HepG2 (cell line): ENCODE data around the gene DQX1. TPM values are rescaled to one million over a fixed set of nuclear protein-coding genes. Genes with fewer than 3 reads are reported as not detected.

Experiments used
- MED13 ChIP-seq: sonication (generic); formaldehyde crosslinking; IDR thresholded peaks from 2 replicates; pipeline ENCODE4 v1.5.0; 2020; ENCODE audit warnings: missing genetic modification reagents
- NR2F6 ChIP-seq, 2 experiments: IDR thresholded peaks; 2 replicates each; pipeline ENCODE4 v1.6.1; 2016; ENCODE audit warnings: antibody characterized with exemption in 1 of 2, mild to moderate bottlenecking in 1 of 2
- YY1 ChIP-seq: IDR thresholded peaks from 2 replicates; pipeline ENCODE4 v1.6.1; 2011; ENCODE audit warnings: low read length, low read depth, moderate library complexity, mild to moderate bottlenecking; ENCODE audit not compliant: insufficient read depth, insufficient replicate concordance
- ZBTB7A ChIP-seq: sonication (generic); formaldehyde crosslinking; IDR thresholded peaks from 2 replicates; pipeline ENCODE4 v1.8.0; 2022; ENCODE audit warnings: mild to moderate bottlenecking, missing genetic modification reagents
- ZFP36L1 ChIP-seq: sonication (generic); formaldehyde crosslinking; IDR thresholded peaks from 2 replicates; pipeline ENCODE4 v1.8.0; 2022; ENCODE audit warnings: mild to moderate bottlenecking, missing genetic modification reagents, moderate library complexity
- ZNF431 ChIP-seq: sonication (generic); formaldehyde crosslinking; IDR thresholded peaks from 2 replicates; pipeline ENCODE4 v1.9.0; 2022; ENCODE audit warnings: missing genetic modification reagents, low read depth, mild to moderate bottlenecking, borderline replicate concordance
- ZNF558 ChIP-seq: sonication (generic); formaldehyde crosslinking; IDR thresholded peaks from 2 replicates; pipeline ENCODE4 v1.9.0; 2022; ENCODE audit warnings: mild to moderate bottlenecking, missing genetic modification reagents, borderline replicate concordance
- ZNF670 ChIP-seq: sonication (generic); formaldehyde crosslinking; IDR thresholded peaks from 2 replicates; pipeline ENCODE4 v1.8.0; 2022; ENCODE audit warnings: mild to moderate bottlenecking, missing genetic modification reagents, borderline replicate concordance
- polyA plus RNA-seq, 8 experiments: library from polyadenylated mRNA; depleted of rRNA in 3 of 8; stranded (reverse) in 7 of 8; unstranded in 1 of 8; fragments of >200 nt; fragmentation: Illumina TruSeq in 4 of 8; extraction: Trizol in 4 of 8; gene quantifications; 2 replicates each; pipeline versions ENCODE4 v1.2.1 to v1.2.3, GENCODE V29; 2011 to 2016; ENCODE audit warnings: low read depth in 4 of 8, missing spikeins in 1 of 8, mixed read lengths in 1 of 8; ENCODE audit not compliant: insufficient read depth in 1 of 8
- total RNA-seq, 5 experiments: library from RNA; depleted of rRNA; stranded (reverse); fragments of >200 nt; fragmentation: Illumina TruSeq; extraction: Trizol; gene quantifications; 2 replicates each; pipeline ENCODE4 v1.2.3, GENCODE V29; 2016; ENCODE audit warnings: low read depth in 1 of 5
- TF ChIP-seq, protein P1 (sequence below): sonication (generic); formaldehyde crosslinking; IDR thresholded peaks from 2 replicates; pipeline ENCODE4 v1.4.0; 2020; ENCODE audit warnings: mild to moderate bottlenecking, missing genetic modification reagents
- TF ChIP-seq, protein P2 (sequence below), 2 experiments: fragments of 450-650 bp in 1 of 2; sonication (generic) in 1 of 2; formaldehyde crosslinking in 1 of 2; IDR thresholded peaks; 2 replicates each; pipeline versions ENCODE4 v1.6.1 to v1.8.0; 2016 to 2022; ENCODE audit warnings: antibody characterized with exemption in 1 of 2, mild to moderate bottlenecking in 1 of 2, missing genetic modification reagents in 1 of 2
- TF ChIP-seq, protein P3 (sequence below): IDR thresholded peaks from 2 replicates; pipeline ENCODE4 v1.6.1; 2018; ENCODE audit warnings: missing genetic modification reagents, mild to moderate bottlenecking, missing compliant biosample characterization

DQX1 gene
- total and polyA plus RNA-seq, 2 of the 13 experiments (the other 11 are each of a cell fraction or from before 2014, with no cell fraction given), result 27.6 to 89.8 TPM

DNA sequence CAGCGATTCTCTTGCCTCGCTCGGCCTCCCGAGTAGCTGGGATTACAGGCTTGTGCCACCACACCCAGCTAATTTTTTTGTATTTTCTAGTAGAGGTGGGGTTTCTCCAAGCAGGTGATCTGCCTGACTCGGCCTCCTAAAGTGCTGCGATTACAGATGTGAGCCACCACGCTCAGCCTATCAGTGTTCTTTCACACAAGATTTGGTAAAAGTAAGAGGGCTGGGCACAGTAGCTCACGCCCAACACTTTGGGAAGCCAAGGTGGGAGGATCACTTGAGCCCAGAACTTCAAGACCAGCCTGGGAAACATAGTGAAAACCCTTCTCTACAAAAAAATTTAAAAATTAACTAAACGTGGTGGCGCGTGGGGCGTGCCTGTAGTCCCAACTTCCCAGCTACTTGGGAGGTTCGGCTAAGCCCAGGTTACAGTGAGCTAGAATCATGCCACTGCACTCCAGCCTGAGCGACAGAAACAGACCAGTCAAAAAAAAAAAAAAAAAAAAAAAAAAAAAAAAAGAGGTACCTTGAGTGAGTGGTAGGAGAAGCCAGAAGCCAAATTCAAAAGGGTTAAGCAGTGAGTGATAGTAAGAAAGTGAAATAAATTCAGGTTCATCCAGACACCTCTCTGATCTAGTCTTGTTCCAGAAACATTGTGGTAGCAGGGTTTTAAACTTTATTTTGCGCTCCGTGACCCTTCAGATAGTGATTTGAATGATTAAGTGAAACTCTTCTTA is 54.5 kb downstream of the DQX1 start (continued):
- TF ChIP-seq, protein P1, sequence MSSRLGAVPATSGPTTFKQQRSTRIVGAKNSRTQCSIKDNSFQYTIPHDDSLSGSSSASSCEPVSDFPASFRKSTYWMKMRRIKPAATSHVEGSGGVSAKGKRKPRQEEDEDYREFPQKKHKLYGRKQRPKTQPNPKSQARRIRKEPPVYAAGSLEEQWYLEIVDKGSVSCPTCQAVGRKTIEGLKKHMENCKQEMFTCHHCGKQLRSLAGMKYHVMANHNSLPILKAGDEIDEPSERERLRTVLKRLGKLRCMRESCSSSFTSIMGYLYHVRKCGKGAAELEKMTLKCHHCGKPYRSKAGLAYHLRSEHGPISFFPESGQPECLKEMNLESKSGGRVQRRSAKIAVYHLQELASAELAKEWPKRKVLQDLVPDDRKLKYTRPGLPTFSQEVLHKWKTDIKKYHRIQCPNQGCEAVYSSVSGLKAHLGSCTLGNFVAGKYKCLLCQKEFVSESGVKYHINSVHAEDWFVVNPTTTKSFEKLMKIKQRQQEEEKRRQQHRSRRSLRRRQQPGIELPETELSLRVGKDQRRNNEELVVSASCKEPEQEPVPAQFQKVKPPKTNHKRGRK (CRISPR knock-in tag), result peak; percentile 12; the same call in 1 of the 2 replicates
- TF ChIP-seq, protein P2, sequence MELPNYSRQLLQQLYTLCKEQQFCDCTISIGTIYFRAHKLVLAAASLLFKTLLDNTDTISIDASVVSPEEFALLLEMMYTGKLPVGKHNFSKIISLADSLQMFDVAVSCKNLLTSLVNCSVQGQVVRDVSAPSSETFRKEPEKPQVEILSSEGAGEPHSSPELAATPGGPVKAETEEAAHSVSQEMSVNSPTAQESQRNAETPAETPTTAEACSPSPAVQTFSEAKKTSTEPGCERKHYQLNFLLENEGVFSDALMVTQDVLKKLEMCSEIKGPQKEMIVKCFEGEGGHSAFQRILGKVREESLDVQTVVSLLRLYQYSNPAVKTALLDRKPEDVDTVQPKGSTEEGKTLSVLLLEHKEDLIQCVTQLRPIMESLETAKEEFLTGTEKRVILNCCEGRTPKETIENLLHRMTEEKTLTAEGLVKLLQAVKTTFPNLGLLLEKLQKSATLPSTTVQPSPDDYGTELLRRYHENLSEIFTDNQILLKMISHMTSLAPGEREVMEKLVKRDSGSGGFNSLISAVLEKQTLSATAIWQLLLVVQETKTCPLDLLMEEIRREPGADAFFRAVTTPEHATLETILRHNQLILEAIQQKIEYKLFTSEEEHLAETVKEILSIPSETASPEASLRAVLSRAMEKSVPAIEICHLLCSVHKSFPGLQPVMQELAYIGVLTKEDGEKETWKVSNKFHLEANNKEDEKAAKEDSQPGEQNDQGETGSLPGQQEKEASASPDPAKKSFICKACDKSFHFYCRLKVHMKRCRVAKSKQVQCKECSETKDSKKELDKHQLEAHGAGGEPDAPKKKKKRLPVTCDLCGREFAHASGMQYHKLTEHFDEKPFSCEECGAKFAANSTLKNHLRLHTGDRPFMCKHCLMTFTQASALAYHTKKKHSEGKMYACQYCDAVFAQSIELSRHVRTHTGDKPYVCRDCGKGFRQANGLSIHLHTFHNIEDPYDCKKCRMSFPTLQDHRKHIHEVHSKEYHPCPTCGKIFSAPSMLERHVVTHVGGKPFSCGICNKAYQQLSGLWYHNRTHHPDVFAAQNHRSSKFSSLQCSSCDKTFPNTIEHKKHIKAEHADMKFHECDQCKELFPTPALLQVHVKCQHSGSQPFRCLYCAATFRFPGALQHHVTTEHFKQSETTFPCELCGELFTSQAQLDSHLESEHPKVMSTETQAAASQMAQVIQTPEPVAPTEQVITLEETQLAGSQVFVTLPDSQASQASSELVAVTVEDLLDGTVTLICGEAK (IDR thresholded peaks at IDR 0.05), result peak; percentile 14; the same call in 1 of the 2 replicates
- TF ChIP-seq, protein P2 (CRISPR knock-in tag; IDR thresholded peaks at IDR 0.05), result no peak
- no peak for TF ChIP-seq ZFP36L1 (CRISPR knock-in tag)
- no peak for TF ChIP-seq MED13
- 0 out of 2 replicates have a peak, but pooled peaks have one; percentile 26 for TF ChIP-seq ZNF431 (CRISPR knock-in tag)
- no peak for TF ChIP-seq YY1
- TF ChIP-seq NR2F6 (IDR thresholded peaks at IDR 0.05), result no peak
- no peak for TF ChIP-seq NR2F6 (CRISPR knock-in tag; IDR thresholded peaks at IDR 0.05)
- no peak for TF ChIP-seq ZBTB7A (CRISPR knock-in tag)
- TF ChIP-seq ZNF558 (CRISPR knock-in tag), result 0 out of 2 replicates have a peak, but pooled peaks have one; percentile 16
- no peak for TF ChIP-seq ZNF670 (CRISPR knock-in tag)
- TF ChIP-seq, protein P3, sequence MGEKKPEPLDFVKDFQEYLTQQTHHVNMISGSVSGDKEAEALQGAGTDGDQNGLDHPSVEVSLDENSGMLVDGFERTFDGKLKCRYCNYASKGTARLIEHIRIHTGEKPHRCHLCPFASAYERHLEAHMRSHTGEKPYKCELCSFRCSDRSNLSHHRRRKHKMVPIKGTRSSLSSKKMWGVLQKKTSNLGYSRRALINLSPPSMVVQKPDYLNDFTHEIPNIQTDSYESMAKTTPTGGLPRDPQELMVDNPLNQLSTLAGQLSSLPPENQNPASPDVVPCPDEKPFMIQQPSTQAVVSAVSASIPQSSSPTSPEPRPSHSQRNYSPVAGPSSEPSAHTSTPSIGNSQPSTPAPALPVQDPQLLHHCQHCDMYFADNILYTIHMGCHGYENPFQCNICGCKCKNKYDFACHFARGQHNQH (CRISPR knock-in tag), result no peak
